GM19099 (cell line): ENCODE results near the gene IL4I1.

Source experiments
- POLR2A ChIP-seq: IDR thresholded peaks from 3 replicates; pipeline ENCODE4 v1.6.1; 2011; ENCODE audit warnings: low read depth; ENCODE audit not compliant: insufficient read length; ENCODE audit errors: extremely low read depth

IL4I1 gene

DNA sequence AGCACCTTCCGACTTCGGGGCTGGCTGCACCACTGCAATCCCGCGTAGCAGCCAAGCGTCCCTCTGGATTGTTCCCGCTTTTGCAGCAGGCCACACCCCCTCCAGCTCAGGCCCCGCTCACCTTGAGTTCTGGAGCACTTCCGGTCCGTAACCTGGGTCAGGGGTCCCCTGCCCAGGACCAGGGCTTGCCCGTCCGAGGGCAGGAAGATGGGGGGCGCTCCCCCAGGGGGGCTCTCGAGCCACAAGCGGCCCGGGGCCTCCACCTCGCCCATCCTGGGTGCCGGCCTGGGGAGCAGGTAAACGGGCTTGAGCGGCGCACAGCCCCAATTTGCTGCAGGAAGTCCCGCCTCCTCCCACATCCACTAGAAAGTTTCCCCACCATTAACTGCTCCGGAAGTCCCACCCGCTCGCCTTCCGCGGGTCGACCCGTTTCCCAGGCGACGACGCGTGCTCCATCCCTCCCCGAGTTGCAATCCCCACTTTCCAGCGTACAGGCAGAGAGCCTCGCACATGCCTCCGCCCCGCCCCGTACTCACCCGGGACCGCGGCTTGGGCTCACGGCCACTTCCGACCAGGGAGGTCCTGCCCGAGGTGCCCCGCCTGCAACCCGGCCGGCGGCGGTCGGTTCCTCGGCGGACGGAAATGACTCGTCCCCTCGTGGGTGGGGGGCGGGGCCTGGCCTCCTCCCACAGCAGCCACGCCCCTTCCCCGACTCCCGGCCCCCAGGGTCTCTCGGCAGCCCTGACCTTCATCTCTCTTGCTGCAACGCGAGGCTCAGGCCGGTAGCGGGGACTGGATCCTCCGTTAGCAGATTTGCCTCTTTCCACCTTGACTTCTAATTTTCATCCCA lies 29.5 kb downstream of the IL4I1 start, which contains the start of gene PNKP:
PNKP (minus strand) TSS at position 644 of the 850 bp plus-strand sequence; CDS start at position 272, 372 bp downstream.
- TF ChIP-seq POLR2A: peak; percentile 86

DNA sequence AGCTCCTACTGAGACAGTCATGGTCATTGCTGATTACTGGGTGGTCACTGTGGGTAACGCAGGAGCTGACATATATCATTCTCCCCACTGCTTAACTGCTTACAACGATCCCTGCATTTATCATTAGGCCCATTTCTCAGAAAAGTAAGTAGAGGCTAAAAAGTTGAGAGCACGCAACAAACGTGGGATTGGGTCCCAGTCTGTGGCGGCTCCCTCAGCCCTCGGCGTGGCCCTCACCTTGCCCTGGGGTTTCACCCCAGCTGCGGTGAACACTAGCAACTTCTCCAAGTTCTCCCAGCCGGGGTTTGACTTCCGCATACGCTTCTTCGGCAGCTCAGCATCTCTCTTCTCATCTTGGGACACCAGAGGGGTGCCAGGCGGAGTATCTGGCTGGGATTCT lies 31.8 kb downstream of the IL4I1 start:
- no peak for TF ChIP-seq POLR2A

DNA sequence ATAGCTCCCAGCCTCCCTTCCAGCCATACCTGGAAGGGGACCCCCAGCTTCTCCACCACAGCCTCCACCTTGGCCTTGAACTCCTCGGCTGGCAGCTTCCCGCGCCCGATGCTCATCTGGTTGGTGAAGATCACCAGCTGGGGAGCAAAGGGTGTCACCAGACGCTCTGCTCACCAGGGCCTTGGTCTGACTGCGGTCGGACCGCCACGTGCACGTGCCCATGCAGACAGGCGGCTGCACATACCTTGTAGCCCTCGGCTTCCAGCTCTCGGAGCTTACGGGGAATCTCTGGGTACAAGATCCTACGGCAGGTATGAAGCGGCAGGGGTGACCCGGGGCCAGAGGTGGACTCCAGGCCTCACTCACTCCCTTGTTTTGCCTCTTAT lies 32.8 kb downstream of the IL4I1 start:
- no peak for TF ChIP-seq POLR2A

DNA sequence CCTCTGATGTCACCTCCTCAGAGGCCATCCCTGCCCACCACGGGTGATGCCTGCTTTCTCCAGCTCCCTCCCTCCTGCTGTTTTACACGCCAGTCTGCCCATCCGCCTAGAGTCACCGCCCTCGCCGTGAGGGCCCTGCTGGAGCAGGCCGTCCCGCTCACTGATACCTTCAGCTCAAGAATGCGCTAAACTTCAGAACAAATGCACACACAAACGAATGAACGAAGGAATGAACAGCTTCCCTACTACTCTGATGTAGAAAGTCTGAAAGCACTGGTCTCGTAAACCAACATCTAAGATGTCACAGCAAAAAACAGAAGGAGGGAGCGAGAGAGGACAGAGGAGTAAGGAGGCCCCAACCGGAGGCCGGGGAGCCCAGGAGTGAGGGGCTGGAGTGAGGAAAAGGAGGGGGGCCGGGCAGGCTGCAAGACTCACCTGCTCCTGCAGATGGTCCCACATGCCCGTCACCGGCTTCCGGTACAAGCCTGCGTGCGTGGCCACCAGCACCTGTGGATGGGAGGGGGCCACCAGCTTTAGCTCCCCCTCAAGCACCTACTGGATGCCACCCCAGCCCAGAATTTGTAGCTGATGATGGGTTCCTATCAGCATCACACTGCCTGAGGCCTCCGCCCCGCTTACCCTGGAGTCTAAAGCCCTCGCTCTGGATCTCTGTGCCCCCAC lies 33.3 kb downstream of the IL4I1 start:
- no peak for TF ChIP-seq POLR2A

DNA sequence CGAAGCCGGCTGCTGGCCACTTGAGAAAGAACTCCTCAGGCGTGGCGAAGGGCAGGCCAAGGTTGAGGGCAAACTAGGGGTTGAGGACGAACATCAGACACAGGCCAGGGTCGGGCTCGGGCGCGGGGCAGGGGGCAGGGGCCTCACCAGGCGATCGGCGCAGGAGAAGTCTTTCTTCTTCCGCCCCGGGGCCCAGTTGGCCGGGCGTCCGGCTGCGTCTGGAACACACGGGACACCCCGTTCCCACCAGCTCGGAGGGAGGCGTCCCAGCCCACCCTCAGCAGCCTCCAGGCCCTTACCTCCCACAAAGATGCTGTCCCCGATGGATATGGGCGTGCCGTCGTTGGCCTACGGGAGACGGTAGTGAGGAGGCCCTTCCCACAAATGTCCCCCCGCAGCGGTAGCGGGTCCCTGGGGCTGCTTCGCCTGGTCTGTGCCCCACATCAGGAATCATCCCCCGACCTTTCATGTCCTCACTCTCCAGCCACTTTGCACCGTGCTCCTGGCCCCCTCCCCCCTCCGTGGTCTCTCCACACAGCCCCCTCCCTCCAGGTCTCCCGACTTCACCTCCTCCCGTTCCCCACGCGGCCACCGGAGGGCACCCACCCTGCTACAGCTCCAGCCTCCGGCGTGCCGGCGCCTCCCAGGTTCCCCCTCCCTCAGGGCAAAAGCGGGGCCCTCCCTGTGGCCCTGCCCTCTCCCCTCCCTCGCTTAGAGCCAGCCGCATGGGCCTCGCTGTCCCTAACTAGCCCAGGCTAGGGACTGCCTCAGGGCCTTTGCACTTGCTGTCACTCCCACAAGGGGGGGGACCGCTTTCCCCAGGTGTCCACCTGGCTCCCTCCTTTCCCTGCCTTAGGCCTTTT lies 34.1 kb downstream of the IL4I1 start:
- TF ChIP-seq POLR2A: no peak

DNA sequence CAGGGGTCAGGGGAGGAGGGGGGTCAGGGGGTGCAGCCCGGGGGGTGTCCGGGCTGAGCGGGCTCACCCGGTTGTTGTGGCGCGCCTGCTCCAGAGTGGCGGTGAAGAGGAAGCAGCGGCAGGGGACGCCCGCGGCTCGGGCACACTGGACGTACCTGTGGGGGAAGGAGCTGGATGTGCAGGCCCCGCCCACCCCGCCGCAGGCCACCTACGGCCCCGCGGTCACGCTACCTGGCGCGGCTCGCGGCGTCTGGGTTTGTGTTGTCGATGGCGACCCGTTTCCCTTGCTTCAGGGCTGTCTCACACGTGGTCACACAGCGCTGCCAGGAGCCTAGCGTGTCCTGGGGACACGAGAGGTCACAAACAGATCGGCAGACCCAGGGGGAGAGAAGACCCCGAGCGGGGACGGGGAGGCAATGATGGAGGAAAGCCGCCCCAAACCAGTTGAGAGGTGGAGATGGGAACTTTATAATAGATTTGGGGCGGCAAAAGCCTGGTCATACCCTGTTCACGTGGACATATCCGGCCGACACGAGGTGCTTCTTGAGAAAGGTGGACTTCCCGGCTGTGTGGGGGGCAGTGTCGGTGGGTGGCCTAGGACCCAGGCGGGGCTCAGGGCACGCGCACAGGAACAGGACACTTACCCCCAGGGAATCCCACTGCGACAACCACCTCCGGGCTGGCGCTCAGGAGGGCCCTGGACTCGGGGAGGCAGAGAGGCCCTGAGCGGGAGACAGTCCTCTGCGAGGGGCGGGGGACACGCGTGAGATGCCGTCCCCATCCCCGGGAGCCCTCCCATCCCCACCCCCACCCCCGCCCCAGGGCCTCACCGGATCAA lies 34.9 kb downstream of the IL4I1 start:
- no peak for TF ChIP-seq POLR2A

DNA sequence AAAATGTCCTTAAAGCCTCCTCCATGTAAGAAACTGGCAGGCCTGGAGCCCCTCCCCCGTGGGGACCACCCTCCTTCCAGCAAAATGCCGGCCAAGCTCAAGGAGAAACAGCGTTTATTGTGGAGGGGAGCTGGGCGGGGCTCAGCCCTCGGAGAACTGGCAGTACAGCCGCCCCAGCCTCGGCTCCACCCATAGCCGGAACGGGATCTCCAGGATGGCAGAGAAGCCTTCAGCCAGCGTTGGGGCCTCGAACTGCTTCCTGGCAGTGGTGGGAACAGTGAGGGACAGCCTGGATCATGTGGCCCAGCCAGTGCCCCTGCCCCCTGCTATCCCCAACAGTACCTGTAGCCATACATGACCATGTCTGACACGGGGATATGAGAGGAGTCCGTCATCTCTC lies 35.6 kb downstream of the IL4I1 start:
- TF ChIP-seq POLR2A: no peak

DNA sequence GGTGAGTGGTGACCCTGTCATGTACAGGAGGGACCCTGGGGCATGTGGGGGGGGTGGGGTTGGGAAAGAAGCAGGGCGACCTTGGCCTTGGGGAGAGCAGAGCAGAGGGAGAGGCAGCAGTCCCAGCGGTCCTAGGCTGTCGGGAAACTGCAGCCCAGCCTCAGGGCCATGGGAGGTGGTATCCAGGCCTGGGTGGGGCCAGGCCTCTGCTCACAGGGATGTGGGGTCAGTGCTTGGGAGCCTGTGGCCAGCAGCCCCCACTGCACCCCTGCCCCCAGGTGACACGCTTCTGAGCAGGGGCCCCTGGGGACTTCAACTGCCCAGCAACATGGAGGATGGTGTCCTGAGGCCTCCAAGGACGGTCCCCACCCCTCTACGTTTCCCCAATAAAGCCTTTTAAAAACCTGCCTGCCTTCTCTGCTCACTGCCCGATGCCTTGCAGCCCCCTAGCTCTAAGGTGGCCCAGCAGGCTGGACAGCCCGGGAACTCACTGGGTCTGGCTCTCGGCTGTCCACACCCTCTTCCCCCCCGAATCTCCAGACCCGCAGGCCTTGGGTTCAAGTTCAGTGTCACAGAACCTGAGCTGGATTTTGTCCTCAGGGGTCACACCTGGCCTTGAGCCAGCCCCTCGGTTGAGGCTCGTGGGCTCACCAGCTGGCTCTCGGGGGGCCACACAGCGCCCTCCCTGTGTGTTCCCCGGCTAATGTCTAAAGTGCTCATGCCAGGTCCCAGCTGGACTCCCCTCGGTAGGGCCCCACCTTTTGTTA lies 36.2 kb downstream of the IL4I1 start:
- no peak for TF ChIP-seq POLR2A

DNA sequence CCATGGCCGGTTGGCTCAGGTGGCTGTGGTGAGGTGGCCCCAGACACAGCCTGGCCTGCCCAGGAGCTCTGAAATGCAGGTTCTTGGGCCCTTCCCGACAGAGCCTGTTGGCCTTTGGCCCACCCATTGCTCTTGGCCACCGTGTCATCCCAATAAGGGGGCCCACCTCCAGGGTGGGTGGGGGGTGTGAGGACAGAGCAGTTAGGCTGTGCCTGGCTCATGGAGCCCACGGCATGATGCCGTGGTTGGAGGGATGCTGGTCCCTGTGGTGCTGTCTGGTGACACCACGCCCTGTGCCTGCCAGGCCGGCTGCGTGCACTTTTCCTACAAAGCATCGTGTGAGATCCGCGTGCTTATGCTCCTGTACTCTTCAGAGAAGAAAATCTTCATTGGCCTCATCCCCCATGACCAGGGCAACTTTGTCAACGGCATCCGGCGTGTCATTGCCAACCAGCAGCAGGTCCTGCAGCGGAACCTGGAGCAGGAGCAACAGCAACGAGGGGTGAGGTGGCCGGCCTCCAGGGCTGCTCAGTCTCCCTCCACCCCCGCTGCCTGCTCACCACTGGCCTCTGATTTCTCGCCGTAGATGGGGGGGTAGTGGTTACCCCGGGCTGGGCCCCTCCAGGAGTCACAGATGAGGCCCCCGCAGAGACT lies 36.9 kb downstream of the IL4I1 start:
- TF ChIP-seq POLR2A: no peak

DNA sequence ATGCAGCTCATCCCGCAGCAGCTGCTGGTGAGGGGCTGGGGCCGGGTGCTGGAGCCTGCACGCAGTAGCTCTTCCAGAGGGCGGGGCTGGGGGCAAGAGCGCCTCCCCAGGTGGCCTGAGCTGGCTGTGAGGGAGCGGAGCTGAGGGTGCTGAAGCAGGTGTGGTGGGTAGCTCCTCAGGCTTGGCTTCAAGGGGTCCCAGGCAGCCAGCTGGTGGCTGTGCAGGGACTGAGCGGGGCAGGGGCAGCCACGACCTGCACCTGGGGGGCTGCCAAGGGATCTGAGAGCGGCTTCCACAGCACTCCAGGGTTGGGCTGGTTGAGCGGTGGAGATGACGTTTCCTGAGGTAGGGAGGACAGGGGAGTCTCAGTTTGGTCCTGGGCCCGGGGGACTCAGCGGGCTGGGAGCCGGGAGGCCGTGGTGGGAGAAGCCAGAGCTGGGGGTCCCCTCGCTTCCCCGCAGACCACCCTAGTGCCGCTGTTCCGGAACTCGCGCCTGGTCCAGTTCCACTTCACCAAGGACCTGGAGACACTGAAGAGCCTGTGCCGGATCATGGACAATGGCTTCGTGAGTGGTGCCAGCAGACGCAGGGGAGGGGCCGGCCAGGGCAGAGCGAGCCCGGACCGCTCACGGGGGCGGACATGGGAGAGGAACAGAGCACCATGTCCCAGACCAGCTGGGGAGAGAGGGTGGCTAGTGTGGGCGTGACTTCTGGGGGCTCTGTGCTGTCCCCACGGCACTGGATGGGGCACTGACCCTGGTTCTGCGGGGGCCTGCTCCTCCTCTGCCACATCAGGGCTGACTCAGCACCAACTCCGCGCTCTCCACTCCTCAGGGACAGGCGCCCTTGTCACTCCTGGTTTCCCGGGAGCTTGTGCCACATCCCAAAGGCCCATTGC lies 38.4 kb downstream of the IL4I1 start:
- peak; percentile 18 for TF ChIP-seq POLR2A

DNA sequence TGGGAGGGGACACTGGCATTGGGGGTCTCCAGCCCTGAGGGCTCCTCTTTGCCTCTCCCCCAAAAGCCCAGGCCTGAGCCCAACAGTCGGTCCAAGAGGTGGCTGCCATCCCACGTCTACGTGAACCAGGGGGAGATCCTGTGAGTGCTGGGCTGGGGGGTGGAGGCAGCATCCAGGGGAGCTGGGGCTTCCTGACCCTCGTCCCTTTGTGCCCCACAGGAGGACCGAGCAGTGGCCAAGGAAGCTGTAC lies 38.9 kb downstream of the IL4I1 start:
- no peak for TF ChIP-seq POLR2A

DNA sequence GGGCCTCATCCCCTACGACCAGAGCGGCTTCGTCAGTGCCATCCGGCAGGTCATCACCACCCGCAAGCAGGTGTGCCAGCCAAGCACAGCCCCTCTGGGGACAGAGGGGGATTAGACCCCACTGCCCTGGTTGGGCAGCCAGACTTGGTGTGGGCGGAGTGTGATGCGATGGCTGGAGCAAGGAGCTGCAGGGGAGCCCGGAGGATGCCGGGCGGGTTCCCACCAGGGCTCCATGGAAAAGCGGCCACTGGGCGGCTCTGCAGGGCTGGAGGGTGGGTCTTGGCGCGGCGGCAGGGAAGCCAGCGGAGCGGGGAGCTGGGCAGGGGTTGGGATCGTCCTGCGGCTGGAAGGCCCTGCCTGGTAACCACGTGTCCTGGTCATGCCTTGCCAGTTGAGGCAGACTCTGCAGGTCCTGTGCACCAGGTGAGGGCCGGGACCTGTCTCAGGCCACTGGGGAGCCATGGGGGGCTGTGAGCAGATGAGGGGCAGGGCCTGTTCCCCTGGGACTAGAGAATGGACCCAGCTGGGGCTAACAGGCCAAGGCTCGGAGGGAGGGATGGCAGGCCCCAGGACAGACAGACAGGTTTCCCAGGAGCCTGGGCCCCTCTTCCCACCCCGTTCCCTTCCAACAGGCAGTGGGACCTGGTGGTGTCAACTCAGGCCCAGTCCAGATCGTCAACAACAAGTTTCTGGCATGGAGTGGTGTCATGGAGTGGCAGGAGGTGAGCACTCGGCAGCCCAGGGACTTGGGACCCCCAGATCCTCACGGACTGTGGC lies 39.4 kb downstream of the IL4I1 start:
- no peak for TF ChIP-seq POLR2A

DNA sequence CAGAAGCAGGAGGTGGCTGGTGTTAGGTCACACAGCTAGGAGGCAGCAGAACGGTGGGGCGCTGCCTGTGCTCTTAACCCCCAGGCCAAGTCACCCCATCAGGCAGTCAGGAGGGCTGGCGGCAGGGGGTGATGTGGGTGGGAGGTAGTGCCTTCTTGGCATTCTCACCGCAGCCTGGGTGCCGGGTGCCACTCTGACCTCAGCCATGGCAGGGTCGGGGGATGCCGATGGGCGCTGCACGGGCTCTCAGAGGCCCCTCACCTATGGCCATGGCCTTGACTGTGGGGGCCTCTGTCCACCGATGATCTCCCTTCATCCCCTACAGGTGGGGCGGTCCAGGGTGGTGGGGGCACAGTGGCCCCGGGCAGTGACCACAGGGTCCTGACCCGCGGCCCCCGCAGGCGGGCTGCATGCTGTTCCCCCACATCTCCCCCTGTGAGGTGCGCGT lies 40.1 kb downstream of the IL4I1 start:
- no peak for TF ChIP-seq POLR2A
